Effector memory CD4-positive, alpha-beta T cell (primary cell): ENCODE data around the gene MARCHF2.
"Not testable (repeated sequence)": the region's sequence is repeated elsewhere in the genome, so short reads cannot be mapped to it uniquely, and the experiment has no call there.

ENCODE experiments used
- DNase-seq, 3 donors: peaks; one replicate each; pipeline ENCODE4 v3.0.0-alpha.2; 2020
- H3K27ac ChIP-seq: 2 replicates; pipeline ENCODE4 v1.7.0; 2013; ENCODE audit warnings: mild to moderate bottlenecking, low read length, moderate library complexity; ENCODE audit not compliant: insufficient read depth, poor library complexity, severe bottlenecking
- H3K27me3 ChIP-seq: replicated peaks from 2 replicates; pipeline ENCODE4 v1.7.0; 2013; ENCODE audit warnings: mild to moderate bottlenecking, low read length; ENCODE audit not compliant: insufficient read depth, control insufficient read depth, poor library complexity, severe bottlenecking
- H3K36me3 ChIP-seq: 2 replicates; pipeline ENCODE4 v1.7.0; 2013; ENCODE audit warnings: mild to moderate bottlenecking, low read length, moderate library complexity; ENCODE audit not compliant: control insufficient read depth, insufficient read depth
- H3K4me1 ChIP-seq: 2 replicates; pipeline ENCODE4 v1.7.0; 2013; ENCODE audit warnings: low read length, mild to moderate bottlenecking; ENCODE audit not compliant: control insufficient read depth, insufficient read depth, poor library complexity, severe bottlenecking
- H3K4me3 ChIP-seq: 2 replicates; pipeline ENCODE4 v1.7.0; 2013; ENCODE audit warnings: low read length, low read depth, mild to moderate bottlenecking; ENCODE audit not compliant: insufficient read depth, poor library complexity, severe bottlenecking
- H3K9me3 ChIP-seq: 2 replicates; pipeline ENCODE4 v1.7.0; 2013; ENCODE audit warnings: mild to moderate bottlenecking, low read length, moderate library complexity; ENCODE audit not compliant: control insufficient read depth

The MARCHF2 gene

GRCh38 chr19:8410718-8411117 is 2.4 kb upstream of the MARCHF2 start:
- H3K27me3 ChIP-seq, H3K36me3 ChIP-seq, DNase-seq, H3K4me3 ChIP-seq, H3K9me3 ChIP-seq, H3K4me1 ChIP-seq, H3K27ac ChIP-seq: not testable (repeated sequence)

DNA sequence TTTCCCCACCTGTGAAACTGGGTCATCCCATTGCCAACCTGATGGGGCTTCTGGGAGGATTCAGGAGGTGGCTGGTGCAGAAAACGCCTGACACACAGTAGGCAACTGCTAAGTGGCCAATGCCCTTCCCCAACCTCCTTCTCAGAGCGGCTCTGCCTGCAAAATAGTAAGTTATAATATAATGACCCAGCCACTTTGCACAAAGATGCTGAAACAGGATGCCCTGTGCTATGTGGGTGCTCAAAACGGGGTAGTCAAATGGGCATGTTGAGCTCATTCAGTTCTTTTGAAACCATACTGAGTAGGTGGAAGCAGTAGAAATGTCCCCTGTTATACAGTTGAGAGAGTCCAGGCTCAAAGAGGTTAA is 507 bp downstream of the MARCHF2 start:
- no peaks in the 10 kb centered on the region for H3K27me3 ChIP-seq
- peak overlapping the region; percentile 67 for H3K4me3 ChIP-seq
- no peaks in the 10 kb centered on the region for H3K9me3 ChIP-seq
- no peaks in the 10 kb centered on the region for H3K36me3 ChIP-seq
- DNase-seq: no peak
- H3K27ac ChIP-seq: peak overlapping the region; percentile 35
- H3K4me1 ChIP-seq: peaks cover 7% of the 10 kb centered on the region

- H3K9me3 ChIP-seq: no peaks in the 10 kb centered on the region
- no peaks in the 10 kb centered on the region for H3K36me3 ChIP-seq
- peaks cover 7% of the 10 kb centered on the region for H3K4me1 ChIP-seq
- DNase-seq: no peak
- H3K27me3 ChIP-seq: no peaks in the 10 kb centered on the region
- no peak overlapping the region for H3K27ac ChIP-seq
- H3K4me3 ChIP-seq: no peak overlapping the region
Measured at GRCh38 chr19:8416796-8417195, 3.7 kb downstream of the MARCHF2 start.

- H3K4me3 ChIP-seq: no peak overlapping the region
- no peaks in the 10 kb centered on the region for H3K9me3 ChIP-seq
- no peaks in the 10 kb centered on the region for H3K27me3 ChIP-seq
- DNase-seq: no peak
- no peaks in the 10 kb centered on the region for H3K4me1 ChIP-seq
- H3K27ac ChIP-seq: no peak overlapping the region
- H3K36me3 ChIP-seq: peaks cover 9% of the 10 kb centered on the region
Measured at GRCh38 chr19:8421484-8422461, 8.7 kb downstream of the MARCHF2 start.

DNA sequence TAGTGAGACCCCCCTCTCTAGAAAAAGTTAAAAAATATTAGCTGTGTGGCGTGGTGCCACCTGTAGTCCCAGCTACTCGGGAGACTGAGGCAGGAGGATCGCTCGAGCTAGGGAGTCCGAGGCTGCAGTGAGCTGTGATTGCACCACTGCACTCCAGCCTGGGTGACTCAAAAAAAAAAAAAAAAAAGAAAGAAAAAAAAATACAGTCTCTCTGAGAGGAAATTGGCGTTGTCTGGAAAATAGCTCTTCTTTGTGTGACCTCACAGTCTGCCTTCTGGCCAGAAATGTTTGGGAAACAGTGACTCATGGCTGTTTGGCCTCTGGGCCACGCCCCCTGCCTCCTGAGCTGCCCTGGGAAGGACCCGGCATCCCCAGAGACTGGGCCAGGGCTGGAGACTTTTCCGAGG is 10.7 kb downstream of the MARCHF2 start:
- no peak overlapping the region for H3K4me3 ChIP-seq

GRCh38 chr19:8425331-8425730 is 12.2 kb downstream of the MARCHF2 start:
- H3K36me3 ChIP-seq: not testable (repeated sequence)

More for the DNA sequence above, 10.7 kb downstream of the MARCHF2 start:
- Histone ChIP-seq H3K27ac (no peak overlapping the region), H3K4me1 (no peaks in the 10 kb centered on the region), H3K27me3 (no peaks in the 10 kb centered on the region), H3K36me3 (peaks cover 9% of the 10 kb centered on the region), H3K9me3 (no peaks in the 10 kb centered on the region)
- no peak for DNase-seq

GRCh38 chr19:8426283-8426682 is 13.2 kb downstream of the MARCHF2 start:
- DNase-seq: no peak
- H3K27me3 ChIP-seq: no peaks in the 10 kb centered on the region
- no peaks in the 10 kb centered on the region for H3K9me3 ChIP-seq
- H3K27ac ChIP-seq: no peak overlapping the region
- H3K36me3 ChIP-seq: peaks cover 13% of the 10 kb centered on the region
- H3K4me3 ChIP-seq: no peak overlapping the region
- no peaks in the 10 kb centered on the region for H3K4me1 ChIP-seq

More at GRCh38 chr19:8425331-8425730, 12.2 kb downstream of the MARCHF2 start:
- not testable (repeated sequence) for H3K9me3 ChIP-seq, H3K27ac ChIP-seq, H3K4me1 ChIP-seq, H3K4me3 ChIP-seq, H3K27me3 ChIP-seq, DNase-seq

GRCh38 chr19:8429044-8429443 is 15.9 kb downstream of the MARCHF2 start:
- Histone ChIP-seq H3K4me3 (no peak overlapping the region), H3K36me3 (peaks cover 10% of the 10 kb centered on the region), H3K27ac (no peak overlapping the region), H3K9me3 (no peaks in the 10 kb centered on the region), H3K27me3 (no peaks in the 10 kb centered on the region), H3K4me1 (no peaks in the 10 kb centered on the region)
- DNase-seq: no peak

DNA sequence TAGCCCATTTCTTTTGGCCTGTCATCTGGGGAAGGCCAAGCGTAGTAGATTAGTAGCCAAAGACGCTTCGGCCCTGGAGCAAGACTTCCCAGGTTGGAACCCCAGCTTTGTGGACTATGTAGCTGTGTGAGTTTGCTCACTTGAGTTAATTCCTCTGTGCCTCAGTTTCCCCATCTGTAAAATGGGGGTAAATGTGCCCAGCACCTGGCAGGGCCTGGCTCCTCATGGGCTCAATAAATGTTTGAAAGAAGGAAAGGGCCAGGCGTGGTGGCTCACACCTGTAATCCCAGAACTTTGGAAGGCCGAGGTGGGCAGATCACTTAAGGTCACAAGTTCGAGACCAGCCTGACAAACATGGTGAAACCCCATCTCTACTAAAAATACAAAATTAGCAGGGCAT is 16.7 kb downstream of the MARCHF2 start:
- Histone ChIP-seq H3K4me1 (no peaks in the 10 kb centered on the region), H3K9me3 (no peaks in the 10 kb centered on the region), H3K36me3 (peaks cover 10% of the 10 kb centered on the region), H3K4me3 (no peak overlapping the region), H3K27me3 (no peaks in the 10 kb centered on the region), H3K27ac (no peak overlapping the region)
- DNase-seq: no peak

- H3K36me3 ChIP-seq: peaks cover 10% of the 10 kb centered on the region
- H3K27ac ChIP-seq: no peak overlapping the region
- H3K9me3 ChIP-seq: no peaks in the 10 kb centered on the region
- H3K4me3 ChIP-seq: no peak overlapping the region
- H3K4me1 ChIP-seq: no peaks in the 10 kb centered on the region
- H3K27me3 ChIP-seq: no peaks in the 10 kb centered on the region
- DNase-seq: no peak
Measured at GRCh38 chr19:8430650-8431049, 17.5 kb downstream of the MARCHF2 start.
